Colon (tissue), 2 donors: Measurements from ENCODE around the gene ANKRD1.
"Not testable (repeated sequence)": the region's sequence is repeated elsewhere in the genome, so short reads cannot be mapped to it uniquely, and the experiment has no call there.

Source experiments
- FAIRE-seq: peaks from 2 replicates; lab custom pipeline; 2012; peaks lifted over from hg19 to GRCh38; lab: Jason Lieb, UNC
- donor health status: control.
- donor health status: control.

ANKRD1 gene

DNA sequence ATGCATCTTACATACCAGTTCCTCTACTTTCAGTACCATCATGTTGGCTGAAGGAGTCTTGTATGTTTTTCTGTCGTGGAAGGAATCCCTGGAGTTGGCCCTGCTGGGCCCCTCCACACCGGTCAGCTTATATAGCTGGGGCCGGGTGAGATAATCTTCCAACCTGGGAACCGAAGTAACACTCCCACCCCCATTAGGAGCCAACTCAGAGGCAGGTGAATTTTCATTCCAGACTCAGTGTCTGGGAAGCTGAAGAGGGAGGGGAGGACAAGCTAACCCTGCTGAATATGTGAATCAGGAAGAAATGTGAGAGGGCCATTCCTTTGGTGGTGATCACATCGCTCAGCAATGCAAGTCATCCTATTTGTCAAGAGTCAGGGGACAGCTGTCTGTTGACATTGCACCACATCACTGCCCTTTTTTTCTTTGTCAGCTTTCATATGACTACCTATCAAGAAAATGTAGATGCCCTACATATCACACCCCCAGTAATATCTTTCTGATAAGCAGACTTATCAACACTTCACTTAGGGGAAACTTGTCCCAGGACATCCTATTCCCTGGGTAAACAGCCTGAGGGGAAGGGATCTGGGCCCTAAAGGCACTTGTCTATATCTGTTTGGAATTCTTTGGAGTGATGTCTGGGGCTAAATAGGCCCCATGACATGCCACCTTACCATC is at the start of gene ANKRD1:
Gene ANKRD1, minus strand, starts transcription at position 102 of the 681 bp plus-strand sequence. Its CDS starts 60 bp downstream, at position 42.
- no peak for FAIRE-seq

DNA sequence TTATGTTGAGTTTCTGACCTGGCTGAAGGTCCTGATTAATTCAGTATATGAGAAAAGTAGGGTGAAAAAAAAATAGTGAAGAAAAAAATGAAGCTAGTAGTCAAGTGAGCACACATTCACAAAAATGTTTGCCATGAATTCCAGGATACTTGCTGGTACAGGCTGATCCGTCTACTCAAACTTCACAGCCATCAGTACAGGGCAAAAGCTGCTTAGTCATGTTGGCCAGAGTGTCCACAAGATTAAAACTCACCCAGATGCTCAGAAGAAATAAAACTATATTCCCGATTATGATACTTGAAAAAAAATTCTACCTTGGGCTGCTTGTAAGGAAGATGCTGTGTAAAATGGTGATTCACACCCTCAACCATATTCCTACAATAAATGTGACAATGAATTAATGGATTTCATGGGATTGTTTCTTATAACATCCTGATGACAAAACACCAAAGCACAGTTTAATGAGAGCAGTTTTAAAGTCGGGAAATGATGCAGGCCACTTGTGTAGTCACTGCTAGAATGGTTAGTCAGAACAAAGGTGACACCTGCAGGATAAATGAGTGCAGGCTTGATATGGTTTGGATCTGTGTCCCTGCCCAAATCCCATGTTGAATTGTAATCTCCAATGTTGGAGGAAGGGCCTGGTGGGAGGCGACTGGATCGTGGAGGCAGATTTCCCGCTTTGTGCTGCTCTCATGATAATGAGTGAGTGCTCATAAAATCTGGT is 49.2 kb upstream of the ANKRD1 start:
- no peak for FAIRE-seq

DNA sequence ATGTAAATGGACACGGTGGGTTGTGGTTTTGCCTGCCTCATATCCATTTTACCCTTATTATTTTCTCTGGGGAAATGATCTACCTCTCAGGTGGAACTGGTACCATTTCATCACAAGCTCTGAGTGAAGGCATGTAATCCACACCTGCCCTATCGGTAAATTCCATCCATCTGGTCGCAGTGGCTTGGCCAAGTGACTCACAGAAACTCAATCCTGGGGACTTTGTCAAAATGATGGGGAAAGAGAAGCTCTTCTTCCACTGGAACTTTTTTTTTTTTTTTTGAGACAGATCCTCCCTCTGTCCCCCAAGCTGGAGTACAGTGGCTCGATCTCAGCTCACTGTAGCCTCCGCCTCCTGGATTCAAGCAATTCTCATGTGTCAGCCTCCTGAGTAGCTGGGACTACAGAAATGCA is 48.2 kb upstream of the ANKRD1 start:
- no peak for FAIRE-seq

DNA sequence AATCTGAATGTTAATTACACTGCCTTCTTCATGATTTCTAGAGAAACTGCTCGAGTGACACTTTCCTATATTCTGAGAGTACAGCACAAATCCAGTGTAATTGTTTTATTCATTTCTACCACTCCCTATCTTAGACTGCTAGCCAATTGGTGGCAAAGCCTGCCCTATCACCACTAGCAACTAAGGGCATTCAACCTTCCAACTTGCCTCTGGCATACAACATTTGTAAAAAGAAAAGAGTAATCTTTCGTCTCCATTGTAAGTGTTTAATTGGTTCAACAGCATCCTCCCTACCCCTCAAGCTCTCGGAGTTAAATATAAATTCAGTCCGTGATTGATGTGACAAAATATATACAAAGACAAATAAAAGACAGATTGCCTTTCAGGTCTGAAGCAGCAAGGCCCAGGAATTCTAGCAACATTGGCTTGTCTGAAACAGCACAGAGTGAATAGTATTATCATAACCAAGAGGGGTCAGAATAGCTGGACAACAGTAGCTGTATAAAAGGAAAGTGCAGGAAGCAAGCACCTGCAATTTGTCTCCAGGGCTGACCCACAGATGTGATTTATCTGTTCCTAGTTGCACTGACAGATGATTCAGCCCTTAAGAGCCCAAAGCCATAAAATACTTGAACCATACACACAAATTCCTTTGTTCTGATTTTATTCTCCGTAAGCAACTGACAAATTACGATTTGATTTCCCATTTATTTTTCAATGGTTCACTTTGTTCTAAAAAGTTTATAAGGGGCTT is 47.6 kb upstream of the ANKRD1 start:
- FAIRE-seq, result no peak

DNA sequence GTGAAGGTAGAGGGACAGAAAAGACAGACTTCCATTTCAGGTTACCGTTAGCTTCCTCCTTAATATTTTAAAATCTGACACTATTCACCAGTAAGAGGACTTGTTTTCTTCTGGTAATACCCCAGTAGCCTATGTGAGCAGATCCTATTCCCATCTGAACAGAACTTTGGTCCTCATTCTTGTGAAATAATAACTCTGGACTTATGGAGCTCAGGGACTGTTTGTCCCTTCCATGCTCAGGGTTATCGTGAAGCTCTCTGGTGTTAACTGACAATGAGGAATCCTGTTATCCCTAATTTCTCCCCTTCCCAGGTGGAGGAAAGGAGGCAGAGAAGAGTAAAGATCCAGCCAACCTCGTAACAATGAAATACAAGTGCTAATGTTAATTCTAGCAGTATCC is 47.0 kb upstream of the ANKRD1 start:
- no peak for FAIRE-seq

DNA sequence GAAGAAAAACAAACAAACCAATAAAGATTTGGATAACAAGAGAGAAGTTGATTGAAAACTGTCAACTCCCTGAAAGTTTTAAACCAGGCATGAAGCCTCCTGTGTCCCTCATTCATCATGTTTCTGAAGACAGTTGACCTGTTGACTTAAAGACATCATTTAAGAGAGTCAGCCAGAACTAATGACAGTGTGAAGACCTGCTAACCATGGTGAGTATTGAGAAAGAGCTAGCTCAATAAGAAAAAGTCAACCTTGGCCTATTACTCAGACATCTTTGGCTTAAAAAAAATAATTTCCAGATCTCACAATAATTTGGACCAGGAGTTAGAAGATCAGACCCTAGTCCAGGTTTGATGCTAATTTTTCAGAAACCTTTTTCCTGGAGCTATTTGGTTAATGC is 45.3 kb upstream of the ANKRD1 start:
- no peak for FAIRE-seq

DNA sequence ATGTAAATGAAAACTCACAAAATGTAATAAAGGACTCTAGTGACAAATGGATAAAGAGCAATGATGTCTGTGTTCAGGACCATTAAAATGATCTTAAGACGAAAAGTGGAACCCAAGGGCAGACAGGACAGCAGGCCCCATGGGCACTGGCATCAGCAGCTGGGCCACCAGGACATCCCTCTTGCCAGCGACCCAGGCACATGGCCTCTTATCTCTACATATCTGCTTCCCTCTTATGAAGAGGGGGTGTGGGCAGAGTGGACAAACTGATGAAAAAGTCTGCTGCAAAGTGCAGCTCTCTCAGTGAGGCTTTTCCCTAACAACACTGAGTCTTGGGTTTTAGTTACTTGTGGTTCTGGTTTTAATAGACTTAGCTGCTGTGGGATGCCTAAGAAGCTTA is 44.8 kb upstream of the ANKRD1 start:
- no peak for FAIRE-seq

DNA sequence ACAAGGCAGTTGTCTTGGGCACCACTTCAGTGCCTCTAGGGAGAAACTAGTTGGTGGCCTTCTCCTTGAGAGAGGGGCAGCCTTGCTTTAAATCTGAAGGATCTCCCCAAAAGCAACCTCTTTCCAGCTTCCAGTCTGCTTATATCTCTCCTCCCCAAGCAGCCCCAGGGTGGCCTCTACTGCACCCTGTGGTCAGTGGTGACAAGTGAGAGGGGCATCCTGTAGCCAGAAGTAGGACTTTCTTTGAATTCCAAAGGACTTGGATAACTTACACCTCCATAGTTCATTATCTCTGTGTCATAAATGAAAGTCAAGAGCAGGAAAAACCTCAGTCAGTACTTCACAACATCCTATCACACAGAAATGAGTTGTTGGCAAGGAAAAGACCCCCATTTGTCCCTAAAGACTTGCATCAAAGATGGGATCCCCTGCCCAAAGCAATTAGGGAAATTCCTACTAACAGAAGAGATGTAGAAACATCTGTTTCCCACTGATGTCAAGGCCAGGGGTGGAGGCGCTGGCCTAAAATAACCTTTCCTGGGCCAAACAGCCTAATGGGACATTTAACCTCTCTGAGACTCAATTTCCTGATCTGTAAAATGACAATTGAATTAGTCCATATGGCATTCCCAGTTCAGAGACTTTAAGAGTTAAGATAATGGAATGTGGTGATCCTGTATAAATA is 44.0 kb upstream of the ANKRD1 start:
- FAIRE-seq, result no peak

DNA sequence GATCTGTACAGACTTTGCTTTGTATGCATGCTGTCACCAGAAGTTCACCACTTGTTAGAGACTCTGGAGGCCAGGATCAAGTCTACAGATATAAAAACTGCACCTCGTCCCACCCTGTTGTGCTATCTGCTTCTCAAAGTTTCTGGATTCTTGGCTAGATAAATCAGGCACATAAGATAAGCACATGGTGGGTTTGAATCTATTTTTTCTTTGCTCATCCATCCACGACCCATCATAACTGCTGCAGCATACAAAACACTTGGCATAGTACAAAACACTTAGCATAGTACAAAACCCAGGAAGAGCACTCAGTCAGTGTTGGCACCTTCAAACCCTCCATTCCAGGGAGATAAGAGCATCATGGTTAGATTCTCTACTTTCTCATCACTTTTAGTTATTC is 42.4 kb upstream of the ANKRD1 start:
- FAIRE-seq, result no peak

DNA sequence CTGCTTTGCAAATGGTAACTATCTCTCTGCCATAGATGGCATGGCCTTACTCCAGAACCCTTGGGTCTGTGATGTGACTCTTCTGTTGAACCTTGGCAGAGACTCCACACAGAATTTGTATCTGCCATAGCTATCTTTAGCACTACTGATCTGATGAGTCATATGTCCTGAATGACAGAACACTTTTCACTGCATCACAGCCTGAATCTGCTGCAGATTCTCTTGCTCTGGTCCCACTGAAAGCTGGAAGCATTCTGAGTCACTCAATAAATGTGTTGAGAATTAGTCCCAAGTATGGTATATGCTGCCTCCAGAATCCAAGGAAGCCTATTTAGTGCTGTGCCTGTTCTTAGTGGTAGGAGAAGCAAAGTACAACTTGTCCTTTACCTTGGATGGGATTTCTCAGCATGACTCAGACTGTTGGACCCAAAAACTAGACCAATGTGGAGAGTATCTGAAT is 39.5 kb upstream of the ANKRD1 start:
- no peak for FAIRE-seq

DNA sequence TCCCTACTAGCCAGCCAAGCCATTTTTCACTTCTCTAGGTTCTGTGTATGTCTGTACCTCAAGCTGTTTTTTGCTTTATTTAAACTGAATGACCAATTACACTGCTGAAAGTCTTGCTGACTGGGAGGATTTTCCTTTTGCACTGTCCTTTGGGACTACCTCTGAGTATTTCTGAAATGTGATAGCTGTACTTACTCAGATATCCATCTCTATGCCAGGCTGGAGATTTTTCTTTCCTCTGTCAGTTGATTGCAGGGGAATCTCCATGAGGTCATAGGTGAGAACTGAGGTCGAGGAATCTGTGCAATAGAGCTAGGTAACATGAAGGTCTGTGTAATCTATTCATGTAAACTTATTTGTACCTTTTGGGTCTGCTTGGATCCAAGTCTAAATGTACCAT is 38.9 kb upstream of the ANKRD1 start:
- FAIRE-seq, result no peak

DNA sequence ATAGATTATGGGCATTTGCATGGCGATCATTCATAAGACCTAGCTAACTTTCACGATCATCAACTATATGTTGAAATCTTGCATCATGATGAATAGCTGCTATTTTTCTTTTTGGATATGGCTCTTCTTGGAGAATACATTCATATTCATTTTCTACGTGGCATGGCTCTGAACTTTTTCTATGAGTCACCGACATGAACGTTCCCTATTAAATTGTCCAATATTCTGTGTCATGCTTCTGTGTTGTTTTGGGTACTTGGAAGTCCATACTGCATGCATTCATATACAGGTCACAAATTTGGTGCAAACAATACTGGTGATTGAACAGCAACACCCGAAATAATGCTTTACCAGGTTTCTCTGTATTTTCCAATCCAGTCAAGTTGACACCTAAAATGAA is 37.9 kb upstream of the ANKRD1 start:
- no peak for FAIRE-seq

DNA sequence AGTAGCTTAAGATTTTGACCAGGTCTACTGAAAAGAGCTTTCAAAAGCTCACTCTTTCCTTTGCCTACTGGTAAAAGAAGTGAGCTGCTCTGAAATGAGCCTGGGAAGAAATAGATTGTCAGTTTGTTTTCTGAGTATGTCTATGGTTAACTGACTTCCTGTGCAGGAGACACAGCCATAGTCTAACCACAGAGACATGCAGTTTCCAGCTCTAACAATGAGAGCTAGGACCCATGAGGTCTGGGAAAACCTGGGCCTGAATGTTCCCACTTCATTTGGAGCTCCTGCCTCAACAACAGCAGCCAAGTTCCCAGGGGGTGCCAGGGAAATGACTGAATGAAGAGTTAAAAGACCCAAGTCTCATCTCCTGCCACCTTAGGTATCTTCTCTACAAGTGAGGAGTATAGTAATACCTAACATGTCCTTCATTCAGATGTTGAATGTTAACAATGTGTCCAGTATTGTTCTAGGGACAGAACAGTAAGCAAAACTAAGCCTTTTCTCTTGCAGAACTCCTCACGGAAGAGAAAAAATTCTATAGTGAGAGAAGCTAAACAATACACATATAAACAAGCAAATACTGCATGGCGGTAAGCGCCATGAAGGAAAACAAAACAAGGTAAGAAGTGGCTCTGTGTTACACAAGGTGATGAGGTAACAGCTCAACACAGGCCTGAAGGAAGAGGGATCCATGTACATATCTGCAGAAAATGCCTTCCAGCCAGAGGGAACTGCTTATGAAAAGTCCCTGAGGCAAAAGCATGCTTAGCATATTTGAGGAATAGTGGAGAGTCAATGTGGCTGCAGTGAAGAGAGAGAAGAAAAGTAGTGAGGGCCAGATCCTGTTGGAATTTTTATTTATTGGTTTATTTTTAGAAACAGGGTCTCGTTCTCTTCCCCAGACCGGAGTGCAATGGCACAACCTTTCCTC is 26.4 kb upstream of the ANKRD1 start:
- FAIRE-seq, result no peak

DNA sequence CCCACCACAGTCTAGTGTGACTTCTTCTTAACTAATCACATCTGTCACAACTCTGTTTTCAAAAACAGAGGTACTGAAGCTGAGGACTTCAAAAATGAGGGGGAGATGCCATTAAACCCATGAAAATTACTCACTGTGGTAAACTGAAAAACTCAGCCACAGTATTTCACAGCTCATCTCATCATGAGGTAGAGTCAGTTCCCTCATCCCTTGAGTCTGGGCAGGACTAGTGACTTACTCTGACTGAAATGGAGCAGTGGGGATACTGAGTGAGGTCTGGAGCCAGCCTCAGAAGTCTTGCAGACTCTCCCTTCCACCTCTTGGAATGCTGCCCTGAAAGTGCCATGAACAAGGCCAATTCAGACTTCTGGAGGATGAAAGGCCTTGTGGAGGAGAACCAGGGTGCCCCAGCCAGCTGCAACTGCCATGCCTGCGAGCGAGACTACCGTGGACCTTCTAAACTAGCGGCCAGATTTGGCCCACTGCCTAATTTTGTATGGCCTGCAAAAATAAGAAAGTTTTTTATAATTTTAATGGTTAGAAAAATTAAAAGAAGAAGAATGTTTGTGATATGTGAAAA is 24.7 kb upstream of the ANKRD1 start:
- FAIRE-seq, result no peak

DNA sequence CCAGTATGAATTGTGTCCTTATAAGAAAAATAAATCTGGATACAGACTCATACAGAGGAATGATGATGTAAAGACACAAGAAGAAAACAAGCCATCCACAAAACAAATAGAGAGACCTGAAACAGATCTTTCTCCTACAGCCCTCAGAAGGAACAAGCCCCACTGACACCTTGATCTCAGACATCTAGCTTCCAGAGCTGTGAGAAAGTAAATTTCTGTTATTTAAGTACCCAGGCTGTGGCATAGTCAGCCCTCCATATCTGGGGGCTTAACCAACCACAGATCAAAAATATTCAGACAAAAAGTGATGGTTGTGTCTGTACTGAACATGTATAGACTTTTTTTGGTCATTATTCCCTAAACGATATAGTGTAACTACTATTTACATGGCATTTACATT is 23.9 kb upstream of the ANKRD1 start:
- FAIRE-seq, result no peak

DNA sequence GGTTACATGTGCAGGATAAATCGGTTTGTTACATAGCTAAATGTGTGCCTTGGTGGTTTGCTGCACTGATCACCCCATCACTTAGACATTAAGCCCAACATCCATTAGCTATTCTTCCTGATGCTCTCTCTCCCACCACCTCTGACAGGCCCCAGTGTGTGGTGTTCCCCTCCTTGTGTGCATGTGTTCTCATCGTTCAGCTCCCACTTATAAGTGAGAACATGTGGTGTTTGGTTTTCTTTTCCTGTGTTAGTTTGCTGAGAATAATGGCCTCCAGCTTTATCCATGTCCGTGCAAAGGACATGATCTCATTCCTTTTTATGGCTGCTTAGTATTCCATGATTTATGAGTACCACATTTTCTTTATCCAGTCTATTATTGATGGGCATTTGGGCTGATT is 22.1 kb upstream of the ANKRD1 start:
- not testable (repeated sequence) for FAIRE-seq

DNA sequence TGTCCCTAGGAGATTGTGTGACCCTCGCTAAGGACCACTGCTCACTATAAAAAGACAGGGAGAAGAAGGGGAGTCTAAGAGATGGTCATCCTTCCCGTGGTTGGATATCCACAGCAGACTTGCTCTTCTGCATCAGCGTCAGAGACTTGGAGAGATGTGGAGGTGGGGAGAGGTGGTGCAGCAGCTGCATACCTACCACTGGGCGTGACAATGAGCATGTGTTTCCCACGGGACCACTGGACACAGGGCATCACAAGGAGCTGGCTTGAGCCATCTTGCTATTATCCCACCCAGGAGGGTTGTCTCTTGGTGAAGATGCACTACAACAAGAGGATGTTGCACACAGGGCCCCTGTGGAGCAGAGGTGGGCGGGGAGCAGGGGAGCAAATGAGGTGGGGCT is 18.8 kb upstream of the ANKRD1 start:
- no peak for FAIRE-seq

DNA sequence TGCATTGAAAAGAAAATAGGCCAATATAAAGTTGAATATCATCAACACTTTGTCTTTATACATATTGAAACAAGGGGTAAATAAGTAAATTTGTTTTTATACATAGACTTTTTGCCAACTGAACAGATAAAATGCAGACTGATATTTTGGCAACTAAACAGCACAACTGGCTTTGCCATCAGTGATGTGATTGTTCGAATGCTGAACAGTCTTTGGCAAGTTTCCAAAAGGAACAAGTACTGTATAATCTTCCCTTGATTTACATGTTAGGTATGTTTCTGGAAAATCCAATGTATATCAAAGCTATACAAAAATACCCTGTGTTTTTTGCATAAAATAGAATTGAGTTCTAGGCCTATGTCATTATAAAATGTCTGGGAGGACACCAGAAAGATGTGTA is 18.2 kb upstream of the ANKRD1 start:
- FAIRE-seq, result no peak

DNA sequence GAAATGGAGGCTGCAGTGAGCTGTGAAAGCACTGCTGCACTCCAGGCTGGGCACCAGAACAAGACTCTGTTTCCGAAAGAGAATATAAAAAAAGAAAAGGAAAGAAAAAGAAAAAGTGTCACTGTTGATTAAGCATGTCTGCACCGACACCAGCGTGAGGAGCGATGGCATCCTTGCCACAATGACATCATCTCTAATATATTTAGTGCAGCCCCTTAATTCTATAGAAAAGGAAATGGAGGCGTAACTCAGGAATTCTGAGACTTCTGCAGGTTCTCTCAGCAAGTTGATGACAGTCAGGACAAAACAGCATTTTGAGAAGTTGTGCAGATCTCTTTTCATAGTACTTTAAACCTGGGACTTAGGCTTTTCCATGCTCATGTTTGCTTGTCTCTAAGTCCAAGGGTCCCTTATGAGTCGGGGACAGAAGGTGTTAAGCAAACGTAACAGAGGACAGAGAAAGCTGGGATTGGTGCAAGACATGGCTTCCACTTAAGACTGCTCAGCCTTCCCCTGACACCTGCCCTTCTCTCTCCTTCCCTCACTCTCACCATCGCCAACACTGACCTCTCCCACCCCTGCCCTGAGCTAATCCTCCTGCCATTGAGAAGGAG is 16.9 kb upstream of the ANKRD1 start:
- FAIRE-seq, result no peak

DNA sequence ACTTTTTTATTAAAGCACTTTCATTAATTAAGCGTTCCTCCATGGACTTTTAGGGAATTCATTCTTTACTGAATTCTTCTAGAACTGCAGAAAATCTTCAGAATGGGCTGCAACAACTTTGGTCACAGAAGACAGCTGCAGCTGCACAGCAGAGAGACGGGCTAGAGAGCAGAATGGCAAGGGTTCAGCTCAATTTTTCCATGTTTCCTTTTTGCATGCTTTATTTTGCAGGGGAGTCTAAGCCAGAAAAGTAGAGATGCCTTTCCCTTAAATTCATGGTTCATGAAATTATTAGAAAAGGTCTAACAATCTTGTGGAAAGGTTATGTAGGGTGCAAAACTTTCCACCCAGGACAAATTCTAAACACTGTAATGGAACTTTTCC is 15.4 kb upstream of the ANKRD1 start:
- FAIRE-seq, result no peak
